Measurements from ENCODE around the gene SMG5.
"Not testable (repeated sequence)": the region's sequence is repeated elsewhere in the genome, so short reads cannot be mapped to it uniquely, and the experiment has no call there.

Gene SMG5

GRCh38 chr1:156282479-156283222 lies at the start of gene SMG5:
Gene SMG5 (minus strand): TSS chr1:156282825. CDS start chr1:156282680, 145 bp downstream.
- peak; percentile 97 for DNase-seq

- DNase-seq, result not testable (repeated sequence)
Observed at GRCh38 chr1:156323179-156323578, 40.6 kb upstream of the SMG5 start.

- no peak for DNase-seq
Observed at GRCh38 chr1:156320560-156320959, 37.9 kb upstream of the SMG5 start.

GRCh38 chr1:156319664-156320063 lies 37.0 kb upstream of the SMG5 start:
- DNase-seq, result peak; percentile 12

GRCh38 chr1:156316909-156317308 lies 34.3 kb upstream of the SMG5 start:
- no peak for DNase-seq

GRCh38 chr1:156310962-156311361 lies 28.3 kb upstream of the SMG5 start:
- DNase-seq, result peak; percentile 72

- no peak for DNase-seq
Observed at GRCh38 chr1:156308078-156308477, 25.5 kb upstream of the SMG5 start.

- no peak for DNase-seq
Observed at GRCh38 chr1:156305215-156305614, 22.6 kb upstream of the SMG5 start.

- no peak for DNase-seq
Observed at GRCh38 chr1:156303241-156303640, 20.6 kb upstream of the SMG5 start.

GRCh38 chr1:156298852-156299357 lies 16.3 kb upstream of the SMG5 start, which contains the start of gene VHLL:
Gene VHLL (minus strand): TSS chr1:156299307. CDS start chr1:156299189, 118 bp downstream.
- no peak for DNase-seq

- DNase-seq, result peak; percentile 31
Observed at GRCh38 chr1:156295391-156295947, 12.8 kb upstream of the SMG5 start, which contains the start of gene GLMP. Gene GLMP (minus strand): TSS chr1:156295679. CDS start chr1:156295645, 34 bp downstream.

- no peak for DNase-seq
Observed at GRCh38 chr1:156293895-156294294, 11.3 kb upstream of the SMG5 start.

- no peak for DNase-seq
Observed at GRCh38 chr1:156293098-156293434, 10.4 kb upstream of the SMG5 start.

- peak; percentile 56 for DNase-seq
Observed at GRCh38 chr1:156291226-156292061, 8.8 kb upstream of the SMG5 start.

GRCh38 chr1:156289857-156290256 lies 7.2 kb upstream of the SMG5 start:
- no peak for DNase-seq

- no peak for DNase-seq
Observed at GRCh38 chr1:156286061-156286460, 3.4 kb upstream of the SMG5 start.

GRCh38 chr1:156285437-156285836 lies 2.8 kb upstream of the SMG5 start:
- no peak for DNase-seq

- peak; percentile 34 for DNase-seq
Observed at GRCh38 chr1:156284757-156285156, 2.1 kb upstream of the SMG5 start.

GRCh38 chr1:156284112-156284511 lies 1.5 kb upstream of the SMG5 start, which contains the start of gene TMEM79:
Gene TMEM79 (plus strand): TSS chr1:156284325. CDS start chr1:156285227, 902 bp downstream.
- DNase-seq, result no peak

- DNase-seq, result no peak
Observed at GRCh38 chr1:156283521-156283920, 896 bp upstream of the SMG5 start.

- peak; percentile 53 for DNase-seq
Observed at GRCh38 chr1:156281693-156282478, 739 bp downstream of the SMG5 start.

- peak; percentile 78 for DNase-seq
Observed at GRCh38 chr1:156281281-156281680, 1.3 kb downstream of the SMG5 start.
